Measurements from ENCODE around the gene TRMT1. TPM values are rescaled to one million over a fixed set of nuclear protein-coding genes. Genes with fewer than 3 reads are reported as not detected.

The TRMT1 gene
- polyA plus RNA-seq, 1 donor = 35.5 TPM

GRCh38 chr19:13134626-13135025, 18.1 kb upstream of the TRMT1 start:
- no peaks in the 10 kb centered on the region for H3K9me3 ChIP-seq (ENCODE audit: control insufficient read depth, low read depth, low read length)
- no peak overlapping the region for H3K4me3 ChIP-seq (ENCODE audit: low read length)
- no peaks in the 10 kb centered on the region for H3K4me1 ChIP-seq (ENCODE audit: control insufficient read depth, insufficient read depth, low read length)
- no peaks in the 10 kb centered on the region for H3K27me3 ChIP-seq (ENCODE audit: control insufficient read depth, insufficient read depth, low read length)
- H3K27ac ChIP-seq (ENCODE audit: low read length) = no peak overlapping the region
- H3K36me3 ChIP-seq (ENCODE audit: control insufficient read depth, insufficient read depth, low read length) = peaks cover 34% of the 10 kb centered on the region
- DNase-seq = no peak
- WGBS (ENCODE audit: insufficient coverage, low lambda C conversion rate) = no CpG with 5 or more reads among the region's 3 CpGs

GRCh38 chr19:13133241-13133870, 16.8 kb upstream of the TRMT1 start:
- no CpG with 5 or more reads among the region's 12 CpGs for WGBS (ENCODE audit: insufficient coverage, low lambda C conversion rate)
- H3K4me1 ChIP-seq (ENCODE audit: control insufficient read depth, insufficient read depth, low read length) = no peaks in the 10 kb centered on the region
- no peak for DNase-seq
- H3K27ac ChIP-seq (ENCODE audit: low read length) = no peak overlapping the region
- no peaks in the 10 kb centered on the region for H3K27me3 ChIP-seq (ENCODE audit: control insufficient read depth, insufficient read depth, low read length)
- H3K9me3 ChIP-seq (ENCODE audit: control insufficient read depth, low read depth, low read length) = no peaks in the 10 kb centered on the region
- peaks cover 30% of the 10 kb centered on the region for H3K36me3 ChIP-seq (ENCODE audit: control insufficient read depth, insufficient read depth, low read length)
- no peak overlapping the region for H3K4me3 ChIP-seq (ENCODE audit: low read length)

- WGBS (ENCODE audit: insufficient coverage, low lambda C conversion rate) = 75% methylated on average over 1 of the region's 8 CpGs
These were observed 16.1 kb upstream of the TRMT1 start for GRCh38 chr19:13132471-13133180.

GRCh38 chr19:13130886-13131490, 14.4 kb upstream of the TRMT1 start:
- Histone ChIP-seq H3K27ac (ENCODE audit: low read length) (no peak overlapping the region), H3K9me3 (ENCODE audit: control insufficient read depth, low read depth, low read length) (no peaks in the 10 kb centered on the region), H3K4me3 (ENCODE audit: low read length) (no peak overlapping the region), H3K36me3 (ENCODE audit: control insufficient read depth, insufficient read depth, low read length) (peaks cover 10% of the 10 kb centered on the region), H3K27me3 (ENCODE audit: control insufficient read depth, insufficient read depth, low read length) (no peaks in the 10 kb centered on the region), H3K4me1 (ENCODE audit: control insufficient read depth, insufficient read depth, low read length) (no peaks in the 10 kb centered on the region)
- DNase-seq = peak; percentile 17 to 38
- no CpG with 5 or more reads among the region's 3 CpGs for WGBS (ENCODE audit: insufficient coverage, low lambda C conversion rate)

More at GRCh38 chr19:13132471-13133180, 16.1 kb upstream of the TRMT1 start:
- Histone ChIP-seq H3K36me3 (ENCODE audit: control insufficient read depth, insufficient read depth, low read length) (peaks cover 23% of the 10 kb centered on the region), H3K9me3 (ENCODE audit: control insufficient read depth, low read depth, low read length) (no peaks in the 10 kb centered on the region), H3K4me1 (ENCODE audit: control insufficient read depth, insufficient read depth, low read length) (no peaks in the 10 kb centered on the region), H3K27ac (ENCODE audit: low read length) (no peak overlapping the region), H3K27me3 (ENCODE audit: control insufficient read depth, insufficient read depth, low read length) (no peaks in the 10 kb centered on the region), H3K4me3 (ENCODE audit: low read length) (no peak overlapping the region)
- no peak for DNase-seq

GRCh38 chr19:13129384-13129783, 12.8 kb upstream of the TRMT1 start:
- WGBS (ENCODE audit: insufficient coverage, low lambda C conversion rate) = no CpG with 5 or more reads among the region's 9 CpGs
- Histone ChIP-seq H3K27ac (ENCODE audit: low read length) (no peak overlapping the region), H3K9me3 (ENCODE audit: control insufficient read depth, low read depth, low read length) (no peaks in the 10 kb centered on the region), H3K27me3 (ENCODE audit: control insufficient read depth, insufficient read depth, low read length) (no peaks in the 10 kb centered on the region), H3K36me3 (ENCODE audit: control insufficient read depth, insufficient read depth, low read length) (peaks cover 5% of the 10 kb centered on the region), H3K4me3 (ENCODE audit: low read length) (no peak overlapping the region), H3K4me1 (ENCODE audit: control insufficient read depth, insufficient read depth, low read length) (no peaks in the 10 kb centered on the region)
- no peak for DNase-seq

GRCh38 chr19:13128583-13128982, 12.0 kb upstream of the TRMT1 start:
- DNase-seq = no peak
- Histone ChIP-seq H3K4me1 (ENCODE audit: control insufficient read depth, insufficient read depth, low read length) (no peaks in the 10 kb centered on the region), H3K4me3 (ENCODE audit: low read length) (no peak overlapping the region), H3K27ac (ENCODE audit: low read length) (no peak overlapping the region), H3K36me3 (ENCODE audit: control insufficient read depth, insufficient read depth, low read length) (peaks cover 5% of the 10 kb centered on the region), H3K9me3 (ENCODE audit: control insufficient read depth, low read depth, low read length) (no peaks in the 10 kb centered on the region), H3K27me3 (ENCODE audit: control insufficient read depth, insufficient read depth, low read length) (no peaks in the 10 kb centered on the region)
- no CpG with 5 or more reads among the region's 1 CpG for WGBS (ENCODE audit: insufficient coverage, low lambda C conversion rate)

- Histone ChIP-seq H3K9me3 (ENCODE audit: control insufficient read depth, low read depth, low read length) (no peaks in the 10 kb centered on the region), H3K36me3 (ENCODE audit: control insufficient read depth, insufficient read depth, low read length) (peaks cover 5% of the 10 kb centered on the region), H3K27ac (ENCODE audit: low read length) (no peak overlapping the region), H3K4me3 (ENCODE audit: low read length) (no peak overlapping the region), H3K4me1 (ENCODE audit: control insufficient read depth, insufficient read depth, low read length) (no peaks in the 10 kb centered on the region), H3K27me3 (ENCODE audit: control insufficient read depth, insufficient read depth, low read length) (no peaks in the 10 kb centered on the region)
- WGBS (ENCODE audit: insufficient coverage, low lambda C conversion rate) = no CpG with 5 or more reads among the region's 6 CpGs
- DNase-seq = no peak
These were observed 11.5 kb upstream of the TRMT1 start for GRCh38 chr19:13127811-13128575.

GRCh38 chr19:13127051-13127450, 10.5 kb upstream of the TRMT1 start:
- DNase-seq = no peak
- 86% methylated on average over 1 of the region's 9 CpGs for WGBS (ENCODE audit: insufficient coverage, low lambda C conversion rate)
- peaks cover 5% of the 10 kb centered on the region for H3K36me3 ChIP-seq (ENCODE audit: control insufficient read depth, insufficient read depth, low read length)
- no peak overlapping the region for H3K4me3 ChIP-seq (ENCODE audit: low read length)
- H3K27me3 ChIP-seq (ENCODE audit: control insufficient read depth, insufficient read depth, low read length) = no peaks in the 10 kb centered on the region
- H3K4me1 ChIP-seq (ENCODE audit: control insufficient read depth, insufficient read depth, low read length) = peaks cover 5% of the 10 kb centered on the region
- no peak overlapping the region for H3K27ac ChIP-seq (ENCODE audit: low read length)
- H3K9me3 ChIP-seq (ENCODE audit: control insufficient read depth, low read depth, low read length) = no peaks in the 10 kb centered on the region

GRCh38 chr19:13122980-13123957, 6.7 kb upstream of the TRMT1 start:
- Histone ChIP-seq H3K27ac (ENCODE audit: low read length) (no peak overlapping the region), H3K27me3 (ENCODE audit: control insufficient read depth, insufficient read depth, low read length) (no peaks in the 10 kb centered on the region), H3K4me3 (ENCODE audit: low read length) (no peak overlapping the region), H3K4me1 (ENCODE audit: control insufficient read depth, insufficient read depth, low read length) (peaks cover 17% of the 10 kb centered on the region), H3K9me3 (ENCODE audit: control insufficient read depth, low read depth, low read length) (no peaks in the 10 kb centered on the region), H3K36me3 (ENCODE audit: control insufficient read depth, insufficient read depth, low read length) (peaks cover 10% of the 10 kb centered on the region)
- 89% methylated on average over 5 of the region's 20 CpGs for WGBS (ENCODE audit: insufficient coverage, low lambda C conversion rate)
- no peak for DNase-seq
